ENCODE measurements around the gene NRDE2.

NRDE2 gene

GRCh38 chr14:90274808-90275457 is 56.8 kb downstream of the NRDE2 start:
- no peaks in the 10 kb centered on the region for H3K27me3 ChIP-seq (replicated peaks; ENCODE audit: control insufficient read depth, insufficient read depth, low read length)
- H3K36me3 ChIP-seq (ENCODE audit: control insufficient read depth, insufficient read depth, low read length) = peaks cover 17% of the 10 kb centered on the region
- TF ChIP-seq, protein P1, sequence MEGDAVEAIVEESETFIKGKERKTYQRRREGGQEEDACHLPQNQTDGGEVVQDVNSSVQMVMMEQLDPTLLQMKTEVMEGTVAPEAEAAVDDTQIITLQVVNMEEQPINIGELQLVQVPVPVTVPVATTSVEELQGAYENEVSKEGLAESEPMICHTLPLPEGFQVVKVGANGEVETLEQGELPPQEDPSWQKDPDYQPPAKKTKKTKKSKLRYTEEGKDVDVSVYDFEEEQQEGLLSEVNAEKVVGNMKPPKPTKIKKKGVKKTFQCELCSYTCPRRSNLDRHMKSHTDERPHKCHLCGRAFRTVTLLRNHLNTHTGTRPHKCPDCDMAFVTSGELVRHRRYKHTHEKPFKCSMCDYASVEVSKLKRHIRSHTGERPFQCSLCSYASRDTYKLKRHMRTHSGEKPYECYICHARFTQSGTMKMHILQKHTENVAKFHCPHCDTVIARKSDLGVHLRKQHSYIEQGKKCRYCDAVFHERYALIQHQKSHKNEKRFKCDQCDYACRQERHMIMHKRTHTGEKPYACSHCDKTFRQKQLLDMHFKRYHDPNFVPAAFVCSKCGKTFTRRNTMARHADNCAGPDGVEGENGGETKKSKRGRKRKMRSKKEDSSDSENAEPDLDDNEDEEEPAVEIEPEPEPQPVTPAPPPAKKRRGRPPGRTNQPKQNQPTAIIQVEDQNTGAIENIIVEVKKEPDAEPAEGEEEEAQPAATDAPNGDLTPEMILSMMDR (IDR thresholded peaks at IDR 0.05; ENCODE audit: insufficient read depth, low read length, poor library complexity, severe bottlenecking) = no peak
- H3K4me3 ChIP-seq (replicated peaks; ENCODE audit: low read depth, low read length) = no peak overlapping the region
- DNase-seq (ENCODE audit: extremely low read depth, insufficient read length) = no peak

DNA sequence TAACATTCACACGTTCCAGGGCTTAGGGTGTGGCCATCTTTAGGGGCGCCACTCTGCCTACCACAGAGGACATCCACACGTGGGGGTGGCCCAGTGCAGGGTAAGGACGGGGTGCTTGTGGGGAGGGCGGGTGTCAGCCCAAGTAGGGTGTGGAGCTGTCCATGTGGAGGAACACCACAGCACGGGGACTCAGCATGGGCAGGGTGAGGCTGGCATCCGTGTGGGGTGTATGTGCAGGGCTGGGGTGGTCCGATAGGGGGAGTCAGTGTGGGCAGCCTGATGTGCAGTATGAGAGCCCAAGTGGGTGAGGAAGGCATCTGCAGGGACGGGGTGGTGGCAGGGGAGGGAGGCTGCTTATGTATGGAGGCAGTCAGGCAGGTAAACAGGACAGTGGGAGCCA is 57.7 kb downstream of the NRDE2 start:
- Histone ChIP-seq H3K36me3 (ENCODE audit: control insufficient read depth, insufficient read depth, low read length) (peaks cover 17% of the 10 kb centered on the region), H3K27me3 (replicated peaks; ENCODE audit: control insufficient read depth, insufficient read depth, low read length) (no peaks in the 10 kb centered on the region), H3K4me3 (replicated peaks; ENCODE audit: low read depth, low read length) (no peak overlapping the region)
- DNase-seq (ENCODE audit: extremely low read depth, insufficient read length) = no peak
- TF ChIP-seq, protein P1 (IDR thresholded peaks at IDR 0.05; ENCODE audit: insufficient read depth, low read length, poor library complexity, severe bottlenecking) = no peak

DNA sequence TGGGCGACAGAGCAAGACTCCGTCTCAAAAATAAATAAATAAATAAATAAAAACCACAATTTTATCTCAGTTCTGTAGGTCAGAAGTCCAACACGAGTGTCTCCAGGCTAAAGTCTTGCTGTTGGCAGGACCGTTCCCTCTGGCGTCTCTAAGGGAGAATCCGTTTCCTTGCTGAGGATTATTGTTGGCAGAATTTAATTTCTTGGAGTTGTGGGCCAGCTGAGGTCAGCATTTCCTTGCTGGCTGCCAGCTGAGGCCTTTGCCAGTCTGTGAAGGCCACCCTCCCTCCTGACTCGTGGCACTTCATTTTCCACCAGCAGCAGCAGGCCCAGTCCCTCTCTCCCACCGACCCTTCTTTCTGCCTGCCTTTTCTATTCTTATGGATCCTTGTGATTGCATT is 58.2 kb downstream of the NRDE2 start:
- TF ChIP-seq, protein P1 (IDR thresholded peaks at IDR 0.05; ENCODE audit: insufficient read depth, low read length, poor library complexity, severe bottlenecking) = no peak
- Histone ChIP-seq H3K4me3 (replicated peaks; ENCODE audit: low read depth, low read length) (no peak overlapping the region), H3K36me3 (ENCODE audit: control insufficient read depth, insufficient read depth, low read length) (peaks cover 21% of the 10 kb centered on the region), H3K27me3 (replicated peaks; ENCODE audit: control insufficient read depth, insufficient read depth, low read length) (no peaks in the 10 kb centered on the region)
- DNase-seq (ENCODE audit: extremely low read depth, insufficient read length) = no peak

- no peak overlapping the region for H3K4me3 ChIP-seq (replicated peaks; ENCODE audit: low read depth, low read length)
- H3K27me3 ChIP-seq (replicated peaks; ENCODE audit: control insufficient read depth, insufficient read depth, low read length) = no peaks in the 10 kb centered on the region
- DNase-seq (ENCODE audit: extremely low read depth, insufficient read length) = no peak
- peaks cover 19% of the 10 kb centered on the region for H3K36me3 ChIP-seq (ENCODE audit: control insufficient read depth, insufficient read depth, low read length)
- TF ChIP-seq, protein P1 (IDR thresholded peaks at IDR 0.05; ENCODE audit: insufficient read depth, low read length, poor library complexity, severe bottlenecking) = no peak
Measured at GRCh38 chr14:90272523-90272922, 59.2 kb downstream of the NRDE2 start.

DNA sequence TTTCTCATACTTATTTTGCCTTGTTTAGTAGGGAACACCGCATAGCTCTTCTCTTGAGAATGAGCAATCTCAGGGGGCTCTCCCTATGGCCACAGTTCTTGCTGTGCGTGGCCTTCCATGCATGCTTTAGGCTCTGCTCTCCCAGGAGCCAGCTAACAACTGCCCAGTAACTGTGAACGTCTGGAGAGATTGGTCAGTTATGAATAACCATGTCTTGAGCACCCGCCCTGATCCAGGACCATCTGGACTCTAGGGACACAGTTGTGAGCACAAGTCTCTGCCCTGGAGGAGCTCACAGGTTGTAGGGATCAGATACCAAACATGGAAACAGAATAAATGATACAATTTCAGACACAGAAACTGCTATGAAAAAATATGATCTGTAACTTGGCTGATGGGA is 63.3 kb downstream of the NRDE2 start:
- no peak for DNase-seq (ENCODE audit: extremely low read depth, insufficient read length)
- TF ChIP-seq, protein P1 (IDR thresholded peaks at IDR 0.05; ENCODE audit: insufficient read depth, low read length, poor library complexity, severe bottlenecking) = no peak
- Histone ChIP-seq H3K36me3 (ENCODE audit: control insufficient read depth, insufficient read depth, low read length) (peaks cover 22% of the 10 kb centered on the region), H3K27me3 (replicated peaks; ENCODE audit: control insufficient read depth, insufficient read depth, low read length) (no peaks in the 10 kb centered on the region), H3K4me3 (replicated peaks; ENCODE audit: low read depth, low read length) (no peak overlapping the region)

Measured in GM06990 (cell line).